Fibroblast of peridontal ligament (primary cell): ENCODE data around the gene GJB2.
"Not testable (repeated sequence)": the region's sequence is repeated elsewhere in the genome, so short reads cannot be mapped to it uniquely, and the experiment has no call there.

Experiments
- DNase-seq: peaks from one replicate; pipeline ENCODE4 v3.0.0-alpha.2; 2010; ENCODE audit errors: extremely low read depth

The GJB2 gene

GRCh38 chr13:20165417-20166257 lies 27.1 kb downstream of the GJB2 start:
- peak; percentile 77 for DNase-seq

- no peak for DNase-seq
These were observed 30.8 kb downstream of the GJB2 start for GRCh38 chr13:20161951-20162300.

- no peak for DNase-seq
These were observed 31.3 kb downstream of the GJB2 start for GRCh38 chr13:20161275-20161950.

- no peak for DNase-seq
These were observed 32.1 kb downstream of the GJB2 start, which contains the start of gene GJA3 for GRCh38 chr13:20160306-20161274. TSS of gene GJA3 (minus strand) at chr13:20161052. CDS start at chr13:20143288, 17,764 bp downstream.

GRCh38 chr13:20159646-20160305 lies 33.0 kb downstream of the GJB2 start:
- DNase-seq, result no peak

GRCh38 chr13:20157151-20157796 lies 35.5 kb downstream of the GJB2 start:
- no peak for DNase-seq

GRCh38 chr13:20156702-20157101 lies 36.0 kb downstream of the GJB2 start:
- DNase-seq, result no peak

GRCh38 chr13:20153290-20153689 lies 39.4 kb downstream of the GJB2 start:
- not testable (repeated sequence) for DNase-seq

- DNase-seq, result no peak
These were observed 41.1 kb downstream of the GJB2 start for GRCh38 chr13:20151612-20152011.

GRCh38 chr13:20151016-20151415 lies 41.7 kb downstream of the GJB2 start:
- DNase-seq, result no peak

GRCh38 chr13:20150561-20150960 lies 42.2 kb downstream of the GJB2 start:
- no peak for DNase-seq

- no peak for DNase-seq
These were observed 43.0 kb downstream of the GJB2 start for GRCh38 chr13:20149762-20150161.

GRCh38 chr13:20148501-20149183 lies 44.1 kb downstream of the GJB2 start:
- no peak for DNase-seq

GRCh38 chr13:20146381-20146780 lies 46.4 kb downstream of the GJB2 start:
- DNase-seq, result no peak

GRCh38 chr13:20145521-20145920 lies 47.2 kb downstream of the GJB2 start:
- no peak for DNase-seq

GRCh38 chr13:20144141-20144850 lies 48.4 kb downstream of the GJB2 start:
- no peak for DNase-seq

- DNase-seq, result no peak
These were observed 49.7 kb downstream of the GJB2 start for GRCh38 chr13:20142927-20143480.

- DNase-seq, result no peak
These were observed 50.5 kb downstream of the GJB2 start for GRCh38 chr13:20142023-20142926.
